Bronchial epithelial cell (primary cell): ENCODE results near the gene EPB41. TPM values are rescaled to one million over a fixed set of nuclear protein-coding genes. Genes with fewer than 3 reads are reported as not detected.

Source experiments
- DNase-seq: peaks from one replicate; pipeline ENCODE4 v3.0.0-alpha.2; 2010; ENCODE audit warnings: low read depth
- FAIRE-seq: peaks from 2 replicates; lab custom pipeline; 2011; peaks lifted over from hg19 to GRCh38; lab: Jason Lieb, UNC
- H3K27me3 ChIP-seq: 2 replicates; pipeline ENCODE4 v1.5.1; 2011; ENCODE audit warnings: low read length; ENCODE audit not compliant: control insufficient read depth, insufficient read depth
- H3K36me3 ChIP-seq: 2 replicates; pipeline ENCODE4 v1.5.1; 2011; ENCODE audit warnings: low read length; ENCODE audit not compliant: control insufficient read depth, insufficient read depth
- H3K4me3 ChIP-seq: 2 replicates; pipeline ENCODE4 v1.5.1; 2011; ENCODE audit warnings: mild to moderate bottlenecking, low read depth, low read length, control low read depth
- total RNA-seq: library from RNA; depleted of rRNA; stranded (reverse); fragments of >200 nt; gene quantifications from 2 replicates; pipeline ENCODE4 v1.2.1, GENCODE V29; 2014
- TF ChIP-seq, protein P1 (sequence below): IDR thresholded peaks from 2 replicates; pipeline ENCODE4 v1.5.1; 2011; ENCODE audit warnings: mild to moderate bottlenecking, moderate library complexity, low read length, control low read depth, inconsistent platforms; ENCODE audit not compliant: insufficient read depth, severe bottlenecking

The EPB41 gene
- total RNA-seq, 1 donor from 2014 or later = 21.6 TPM

DNA sequence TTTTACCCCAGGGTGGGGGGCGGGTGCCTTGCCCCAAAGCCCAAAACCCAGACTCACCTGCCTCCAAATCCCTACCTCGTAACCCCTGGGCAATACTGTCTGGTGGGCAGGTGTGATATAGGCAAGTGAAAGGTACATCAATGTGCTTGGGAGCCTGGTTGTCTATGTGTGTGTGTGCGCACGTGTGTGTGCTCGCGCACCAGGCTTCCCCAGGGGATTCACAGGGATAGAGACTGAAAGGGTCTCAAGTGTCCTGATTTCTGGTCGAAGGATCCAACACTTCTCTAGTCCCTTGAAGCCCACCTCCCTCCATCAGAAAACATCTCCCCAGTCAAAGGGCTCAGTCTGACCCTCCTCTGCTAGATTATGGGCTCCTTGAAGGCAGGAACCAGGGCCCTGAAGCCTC is 28.9 kb upstream of the EPB41 start:
- FAIRE-seq (no peak), DNase-seq (no peak)
- H3K27me3 ChIP-seq = no peaks in the 10 kb centered on the region
- no peaks in the 10 kb centered on the region for H3K36me3 ChIP-seq
- TF ChIP-seq, protein P1, sequence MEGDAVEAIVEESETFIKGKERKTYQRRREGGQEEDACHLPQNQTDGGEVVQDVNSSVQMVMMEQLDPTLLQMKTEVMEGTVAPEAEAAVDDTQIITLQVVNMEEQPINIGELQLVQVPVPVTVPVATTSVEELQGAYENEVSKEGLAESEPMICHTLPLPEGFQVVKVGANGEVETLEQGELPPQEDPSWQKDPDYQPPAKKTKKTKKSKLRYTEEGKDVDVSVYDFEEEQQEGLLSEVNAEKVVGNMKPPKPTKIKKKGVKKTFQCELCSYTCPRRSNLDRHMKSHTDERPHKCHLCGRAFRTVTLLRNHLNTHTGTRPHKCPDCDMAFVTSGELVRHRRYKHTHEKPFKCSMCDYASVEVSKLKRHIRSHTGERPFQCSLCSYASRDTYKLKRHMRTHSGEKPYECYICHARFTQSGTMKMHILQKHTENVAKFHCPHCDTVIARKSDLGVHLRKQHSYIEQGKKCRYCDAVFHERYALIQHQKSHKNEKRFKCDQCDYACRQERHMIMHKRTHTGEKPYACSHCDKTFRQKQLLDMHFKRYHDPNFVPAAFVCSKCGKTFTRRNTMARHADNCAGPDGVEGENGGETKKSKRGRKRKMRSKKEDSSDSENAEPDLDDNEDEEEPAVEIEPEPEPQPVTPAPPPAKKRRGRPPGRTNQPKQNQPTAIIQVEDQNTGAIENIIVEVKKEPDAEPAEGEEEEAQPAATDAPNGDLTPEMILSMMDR = no peak
- no peak overlapping the region for H3K4me3 ChIP-seq

DNA sequence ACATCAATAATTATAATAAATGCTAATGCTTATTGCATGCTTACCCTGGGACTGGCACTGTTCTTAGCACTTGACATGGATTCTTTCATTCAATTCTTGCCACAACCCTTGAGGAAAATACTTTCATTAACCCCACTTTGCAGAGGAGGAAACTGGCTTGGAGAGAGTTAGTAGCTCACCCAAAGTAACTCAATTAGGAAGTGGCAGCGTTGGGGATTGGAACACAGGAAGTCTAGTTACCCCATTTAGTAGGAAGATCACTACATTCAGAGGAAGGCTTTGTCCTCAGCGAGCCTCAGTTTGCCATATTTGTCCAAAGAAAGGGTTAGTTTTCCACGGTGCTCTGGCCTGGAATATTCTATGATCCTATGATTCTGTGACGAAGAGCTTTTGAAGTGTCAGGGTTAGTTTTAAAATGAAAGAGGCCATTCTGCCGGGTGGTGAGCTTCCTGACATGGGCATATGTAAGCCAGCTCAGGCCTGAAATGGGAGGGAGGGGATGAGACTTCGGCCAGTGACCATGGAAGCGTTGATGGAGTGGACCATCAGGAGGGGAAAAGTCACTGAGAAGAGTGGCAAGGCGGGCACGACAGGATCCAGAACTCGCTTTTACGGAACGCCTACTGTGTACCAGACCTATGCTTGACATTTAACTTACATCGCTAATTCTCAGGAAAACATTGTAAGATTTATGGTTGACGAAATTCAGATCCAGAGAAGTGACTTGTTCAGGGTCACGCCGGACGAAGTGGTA is 28.2 kb upstream of the EPB41 start:
- FAIRE-seq = peak; percentile 28
- Histone ChIP-seq H3K4me3 (no peak overlapping the region), H3K27me3 (no peaks in the 10 kb centered on the region), H3K36me3 (peaks cover 2% of the 10 kb centered on the region)
- DNase-seq = no peak
- TF ChIP-seq, protein P1 = no peak

GRCh38 chr1:28886731-28887418 is 27.5 kb upstream of the EPB41 start:
- TF ChIP-seq, protein P1 = no peak
- DNase-seq (peak; percentile 62), FAIRE-seq (no peak)
- Histone ChIP-seq H3K4me3 (peak overlapping the region; percentile 99), H3K36me3 (peaks cover 2% of the 10 kb centered on the region), H3K27me3 (no peaks in the 10 kb centered on the region)

DNA sequence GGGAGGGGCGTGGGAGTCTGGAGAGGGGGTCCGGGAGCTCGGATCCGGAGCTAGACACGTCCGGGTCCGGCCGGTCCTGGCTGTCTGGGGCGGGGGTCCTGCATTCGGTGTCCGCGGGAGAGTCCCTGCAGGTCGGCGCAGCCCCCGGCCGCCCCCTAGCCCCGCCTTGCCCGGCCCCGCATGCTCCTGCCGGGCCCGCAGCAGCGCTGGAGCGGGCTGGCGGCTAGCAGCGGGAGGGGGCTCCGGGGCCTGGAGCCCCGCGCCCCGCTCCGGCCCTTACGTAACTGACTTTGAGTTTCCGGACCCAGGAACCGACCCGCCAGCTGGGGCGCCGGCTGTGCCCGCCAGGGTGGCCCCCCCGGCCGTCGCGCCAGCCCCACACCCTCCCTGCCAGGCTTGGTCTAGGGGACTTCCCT is 26.9 kb upstream of the EPB41 start:
- peak overlapping the region; percentile 99 for H3K4me3 ChIP-seq
- TF ChIP-seq, protein P1 = no peak
- H3K36me3 ChIP-seq = peaks cover 2% of the 10 kb centered on the region
- FAIRE-seq (no peak), DNase-seq (no peak)
- H3K27me3 ChIP-seq = no peaks in the 10 kb centered on the region

DNA sequence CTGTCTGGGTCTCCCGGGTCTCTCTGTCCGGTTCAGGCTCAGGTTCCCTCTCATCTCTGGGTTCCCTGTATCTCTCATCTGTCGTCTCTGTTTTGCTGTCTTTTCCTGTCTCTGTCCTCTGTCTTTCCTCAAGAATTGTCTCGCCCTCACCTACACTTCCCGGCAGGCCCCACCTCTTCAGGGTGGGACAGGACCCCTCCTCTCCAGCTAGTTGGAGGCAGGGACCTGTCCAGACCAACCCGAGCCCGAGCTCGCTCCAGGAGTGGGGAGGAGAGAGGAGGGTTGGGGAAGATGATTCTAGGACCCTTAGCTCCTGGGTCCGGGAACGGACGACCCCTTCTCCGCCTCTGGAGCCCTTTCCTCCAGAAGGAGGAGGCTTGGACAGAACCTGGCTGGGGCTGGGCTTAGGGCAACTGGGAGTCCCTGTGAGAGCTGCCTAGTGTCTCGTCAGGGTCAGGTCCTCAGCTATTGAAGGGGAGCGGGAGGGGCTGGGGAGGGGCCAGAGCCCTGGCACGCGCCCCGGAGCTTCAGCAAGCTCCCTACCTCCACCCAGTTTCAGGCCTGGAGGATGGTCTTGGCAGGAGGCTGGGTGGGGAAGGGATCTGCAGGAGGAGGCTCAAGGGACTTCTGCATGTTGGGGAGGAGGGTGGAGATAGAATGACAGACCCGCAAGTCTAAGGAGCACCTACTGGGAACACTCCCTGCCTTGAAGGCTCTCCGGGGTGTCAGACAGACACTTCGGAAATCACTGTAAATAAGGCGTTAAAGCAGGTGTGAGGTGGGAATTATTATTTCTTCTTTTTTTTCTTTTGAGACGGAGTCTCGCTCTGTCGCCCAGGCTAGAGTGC is 26.3 kb upstream of the EPB41 start:
- DNase-seq = no peak
- FAIRE-seq = no peak

More for the DNA sequence above, 26.3 kb upstream of the EPB41 start:
- TF ChIP-seq, protein P1 = no peak
- Histone ChIP-seq H3K27me3 (no peaks in the 10 kb centered on the region), H3K36me3 (peaks cover 2% of the 10 kb centered on the region), H3K4me3 (peak overlapping the region; percentile 99)
